ENCODE results near the gene GLUL.
A peak's percentile ranks its signal among the peaks of the same experiment; 100 is the strongest.

Gene GLUL
- total RNA-seq = 456 to 1,327 (median 818) reads per million in 17 experiments

GRCh38 chr1:182391362-182392049 is at the start of gene GLUL:
Gene GLUL, minus strand, starts transcription at chr1:182391790. Its CDS starts 3,053 bp downstream, at chr1:182388737.
- peak; percentile 97 to 99 (median 98) for DNase-seq

- DNase-seq = peak in 2 of 4 experiments; percentile 18 to 19
These were observed 46.7 kb upstream of the GLUL start for GRCh38 chr1:182438326-182438725.

GRCh38 chr1:182433580-182433979 is 42.0 kb upstream of the GLUL start:
- DNase-seq = no peak

GRCh38 chr1:182431278-182431677 is 39.7 kb upstream of the GLUL start:
- DNase-seq = no peak

GRCh38 chr1:182430263-182431068 is 38.9 kb upstream of the GLUL start:
- DNase-seq = peak; percentile 31 to 58 (median 47)

GRCh38 chr1:182428043-182428442 is 36.5 kb upstream of the GLUL start:
- no peak for DNase-seq

- no peak for DNase-seq
These were observed 35.1 kb upstream of the GLUL start for GRCh38 chr1:182426442-182427430.

GRCh38 chr1:182415789-182416188 is 24.2 kb upstream of the GLUL start:
- DNase-seq = peak; percentile 40 to 69 (median 61)

GRCh38 chr1:182413969-182414368 is 22.4 kb upstream of the GLUL start:
- no peak for DNase-seq

- no peak for DNase-seq
These were observed 21.9 kb upstream of the GLUL start for GRCh38 chr1:182413486-182413885.

- no peak for DNase-seq
These were observed 19.2 kb upstream of the GLUL start for GRCh38 chr1:182410620-182411273.

GRCh38 chr1:182410138-182410537 is 18.5 kb upstream of the GLUL start:
- DNase-seq = no peak

GRCh38 chr1:182408435-182409075 is 17.0 kb upstream of the GLUL start:
- no peak for DNase-seq

GRCh38 chr1:182407724-182408123 is 16.1 kb upstream of the GLUL start:
- DNase-seq = no peak

GRCh38 chr1:182406012-182406411 is 14.4 kb upstream of the GLUL start:
- peak; percentile 53 to 88 (median 70) for DNase-seq

GRCh38 chr1:182405578-182405977 is 14.0 kb upstream of the GLUL start:
- no peak for DNase-seq

- no peak for DNase-seq
These were observed 13.2 kb upstream of the GLUL start for GRCh38 chr1:182404781-182405180.

- DNase-seq = no peak
These were observed 9.0 kb upstream of the GLUL start, which contains the start of gene TEDDM1 for GRCh38 chr1:182400567-182400966. Gene TEDDM1, minus strand, starts transcription at chr1:182400667. Its CDS starts 182 bp downstream, at chr1:182400485.

- peak in 2 of 4 experiments; percentile 38 to 50 for DNase-seq
These were observed 6.2 kb upstream of the GLUL start for GRCh38 chr1:182397653-182398393.

- DNase-seq = peak in 1 of 4 experiments; percentile 25
These were observed 4.3 kb upstream of the GLUL start for GRCh38 chr1:182395906-182396305.

Measured in suppressor macrophage (primary cell).